ENCODE measurements around the gene ASRGL1. TPM values are rescaled to one million over a fixed set of nuclear protein-coding genes. Genes with fewer than 3 reads are reported as not detected.

ASRGL1 gene
- polyA plus RNA-seq, 1 of the 3 experiments (the other 2 are of a cell fraction): 4.3 TPM

DNA sequence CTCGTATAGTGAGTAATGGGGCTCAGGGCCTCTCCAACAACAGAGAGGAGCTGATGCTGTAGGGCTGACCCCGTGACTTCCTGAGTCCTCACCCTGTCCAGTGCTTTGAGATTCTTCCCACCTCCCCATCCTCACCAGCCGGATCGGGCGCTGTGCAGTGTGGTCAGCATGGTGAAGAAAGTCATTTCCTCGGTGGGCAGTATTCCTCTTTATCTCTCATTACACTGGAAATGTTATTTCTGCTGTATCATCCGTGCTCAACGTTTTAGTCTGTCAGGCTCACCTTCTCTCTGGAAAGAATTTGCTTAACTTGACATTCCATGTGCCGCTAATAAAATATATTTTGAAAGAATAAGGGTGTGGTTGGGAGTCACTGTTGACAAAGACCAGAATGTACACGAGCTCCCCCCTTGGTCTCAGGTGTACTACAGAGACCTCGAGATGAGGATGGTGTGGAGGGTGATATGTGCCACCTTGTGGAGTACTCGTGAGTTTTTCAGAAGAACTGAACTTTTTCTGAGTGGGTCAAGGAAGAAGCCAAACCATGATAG is 55.9 kb downstream of the ASRGL1 start:
- H4K20me1 ChIP-seq (ENCODE audit: insufficient read depth): no peaks in the 10 kb centered on the region
- no peaks in the 10 kb centered on the region for H3F3A ChIP-seq (replicated peaks; ENCODE audit: insufficient read depth)
- no peaks in the 10 kb centered on the region for H3K36me3 ChIP-seq (replicated peaks in 1 of 2; ENCODE audit: control insufficient read depth in 1 of 2, insufficient read depth in 2 of 2, low read length in 1 of 2)
- H3K27ac ChIP-seq (ENCODE audit: low read depth in 2 of 2, low read length in 1 of 2): no peak overlapping the region
- H3K4me3 ChIP-seq (ENCODE audit: low read depth in 2 of 2, low read length in 1 of 2): no peak overlapping the region
- H3K9me3 ChIP-seq: no peaks in the 10 kb centered on the region
- H3K79me2 ChIP-seq (ENCODE audit: insufficient read depth): no peaks in the 10 kb centered on the region
- H3K9ac ChIP-seq: no peak overlapping the region
- ChIA-PET POLR2A (no interaction called here), CTCF (interaction anchor here (0.8 to 8.5 kb wide), 8 partner anchors 10 to 166 kb away, joined by 3 to 195 read pairs (median 4); no protein-coding TSS in a partner anchor)
- no peak for TF ChIP-seq RFX5 (IDR thresholded peaks at IDR 0.05; ENCODE audit: low read length)
- TF ChIP-seq SMC3 (IDR thresholded peaks at IDR 0.05; ENCODE audit: low read depth, low read length): peak; percentile 12; the same call in 1 of the 2 replicates
- TF ChIP-seq EZH2phosphoT487 (IDR thresholded peaks at IDR 0.05; ENCODE audit: borderline replicate concordance, low read depth): no peak
- TF ChIP-seq, protein P1, sequence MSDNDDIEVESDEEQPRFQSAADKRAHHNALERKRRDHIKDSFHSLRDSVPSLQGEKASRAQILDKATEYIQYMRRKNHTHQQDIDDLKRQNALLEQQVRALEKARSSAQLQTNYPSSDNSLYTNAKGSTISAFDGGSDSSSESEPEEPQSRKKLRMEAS (IDR thresholded peaks at IDR 0.05; ENCODE audit: low read depth): no peak
- TF ChIP-seq, protein P2, sequence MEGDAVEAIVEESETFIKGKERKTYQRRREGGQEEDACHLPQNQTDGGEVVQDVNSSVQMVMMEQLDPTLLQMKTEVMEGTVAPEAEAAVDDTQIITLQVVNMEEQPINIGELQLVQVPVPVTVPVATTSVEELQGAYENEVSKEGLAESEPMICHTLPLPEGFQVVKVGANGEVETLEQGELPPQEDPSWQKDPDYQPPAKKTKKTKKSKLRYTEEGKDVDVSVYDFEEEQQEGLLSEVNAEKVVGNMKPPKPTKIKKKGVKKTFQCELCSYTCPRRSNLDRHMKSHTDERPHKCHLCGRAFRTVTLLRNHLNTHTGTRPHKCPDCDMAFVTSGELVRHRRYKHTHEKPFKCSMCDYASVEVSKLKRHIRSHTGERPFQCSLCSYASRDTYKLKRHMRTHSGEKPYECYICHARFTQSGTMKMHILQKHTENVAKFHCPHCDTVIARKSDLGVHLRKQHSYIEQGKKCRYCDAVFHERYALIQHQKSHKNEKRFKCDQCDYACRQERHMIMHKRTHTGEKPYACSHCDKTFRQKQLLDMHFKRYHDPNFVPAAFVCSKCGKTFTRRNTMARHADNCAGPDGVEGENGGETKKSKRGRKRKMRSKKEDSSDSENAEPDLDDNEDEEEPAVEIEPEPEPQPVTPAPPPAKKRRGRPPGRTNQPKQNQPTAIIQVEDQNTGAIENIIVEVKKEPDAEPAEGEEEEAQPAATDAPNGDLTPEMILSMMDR (IDR thresholded peaks at IDR 0.05): peak; percentile 25; the same call in 1 of the 2 replicates
- no peak for TF ChIP-seq RCOR1 (IDR thresholded peaks at IDR 0.05; ENCODE audit: low read length)
- TF ChIP-seq, protein P3, sequence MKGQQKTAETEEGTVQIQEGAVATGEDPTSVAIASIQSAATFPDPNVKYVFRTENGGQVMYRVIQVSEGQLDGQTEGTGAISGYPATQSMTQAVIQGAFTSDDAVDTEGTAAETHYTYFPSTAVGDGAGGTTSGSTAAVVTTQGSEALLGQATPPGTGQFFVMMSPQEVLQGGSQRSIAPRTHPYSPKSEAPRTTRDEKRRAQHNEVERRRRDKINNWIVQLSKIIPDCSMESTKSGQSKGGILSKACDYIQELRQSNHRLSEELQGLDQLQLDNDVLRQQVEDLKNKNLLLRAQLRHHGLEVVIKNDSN (IDR thresholded peaks at IDR 0.05; ENCODE audit: borderline replicate concordance, low read depth): no peak
- no peak for TF ChIP-seq SIN3A (IDR thresholded peaks at IDR 0.05; ENCODE audit: borderline replicate concordance, low read depth, low read length)
- peaks cover under 1 to 21% of the 10 kb centered on the region in 2 experiments; a peak in 2 of 4 replicates for H3K4me1 ChIP-seq (ENCODE audit: control insufficient read depth in 1 of 2, insufficient read depth in 2 of 2, low read depth in 1 of 2, low read length in 1 of 2)
- WGBS (ENCODE audit: low lambda C conversion rate): 74% methylated on average over 10 of the region's 12 CpGs
- H3K9me2 ChIP-seq: no peaks in the 10 kb centered on the region
- H3K27me3 ChIP-seq (ENCODE audit: insufficient read depth): no peaks in the 10 kb centered on the region
- no peak for DNase-seq
- no peak overlapping the region for H3K4me2 ChIP-seq
- no peak overlapping the region for H2AFZ ChIP-seq (ENCODE audit: low read depth)

DNA sequence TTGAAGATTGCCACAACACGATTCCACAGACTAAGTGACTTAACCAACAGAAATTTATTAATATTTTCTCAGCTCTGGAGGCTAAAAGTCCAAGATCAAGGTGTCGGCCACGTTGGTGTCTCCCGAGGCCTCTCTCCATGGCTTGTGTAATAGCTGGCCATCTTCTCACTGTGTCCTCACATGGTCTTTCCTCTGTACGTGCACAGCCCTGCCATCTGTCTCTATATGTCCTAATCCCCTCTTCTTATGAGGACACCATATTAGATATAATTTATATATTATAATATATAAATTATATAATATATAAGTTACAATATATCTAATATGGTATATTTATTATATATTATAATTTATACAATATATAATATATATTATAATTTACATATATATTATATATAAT is 56.5 kb downstream of the ASRGL1 start:
- no peak overlapping the region for H2AFZ ChIP-seq (ENCODE audit: low read depth)
- WGBS (ENCODE audit: low lambda C conversion rate): 78% methylated on average over 5 of the region's 5 CpGs
- no peaks in the 10 kb centered on the region for H3K9me2 ChIP-seq
- H3K9me3 ChIP-seq: no peaks in the 10 kb centered on the region
- TF ChIP-seq GATA2 (CRISPR knock-in tag; IDR thresholded peaks at IDR 0.05): no peak
- TF ChIP-seq, protein P4, sequence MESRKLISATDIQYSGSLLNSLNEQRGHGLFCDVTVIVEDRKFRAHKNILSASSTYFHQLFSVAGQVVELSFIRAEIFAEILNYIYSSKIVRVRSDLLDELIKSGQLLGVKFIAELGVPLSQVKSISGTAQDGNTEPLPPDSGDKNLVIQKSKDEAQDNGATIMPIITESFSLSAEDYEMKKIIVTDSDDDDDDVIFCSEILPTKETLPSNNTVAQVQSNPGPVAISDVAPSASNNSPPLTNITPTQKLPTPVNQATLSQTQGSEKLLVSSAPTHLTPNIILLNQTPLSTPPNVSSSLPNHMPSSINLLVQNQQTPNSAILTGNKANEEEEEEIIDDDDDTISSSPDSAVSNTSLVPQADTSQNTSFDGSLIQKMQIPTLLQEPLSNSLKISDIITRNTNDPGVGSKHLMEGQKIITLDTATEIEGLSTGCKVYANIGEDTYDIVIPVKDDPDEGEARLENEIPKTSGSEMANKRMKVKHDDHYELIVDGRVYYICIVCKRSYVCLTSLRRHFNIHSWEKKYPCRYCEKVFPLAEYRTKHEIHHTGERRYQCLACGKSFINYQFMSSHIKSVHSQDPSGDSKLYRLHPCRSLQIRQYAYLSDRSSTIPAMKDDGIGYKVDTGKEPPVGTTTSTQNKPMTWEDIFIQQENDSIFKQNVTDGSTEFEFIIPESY (IDR thresholded peaks at IDR 0.05; ENCODE audit: borderline replicate concordance, low read depth): no peak
- TF ChIP-seq, protein P1 (IDR thresholded peaks at IDR 0.05; ENCODE audit: low read depth): no peak
- TF ChIP-seq RFX5 (IDR thresholded peaks at IDR 0.05; ENCODE audit: low read length): no peak
- TF ChIP-seq SIN3A (IDR thresholded peaks at IDR 0.05; ENCODE audit: borderline replicate concordance, low read depth, low read length): no peak
- TF ChIP-seq, protein P3 (IDR thresholded peaks at IDR 0.05; ENCODE audit: borderline replicate concordance, low read depth): no peak
- TF ChIP-seq RAD21 (IDR thresholded peaks at IDR 0.05; ENCODE audit: low read length): no peak
- no peak for TF ChIP-seq MXI1 (IDR thresholded peaks at IDR 0.05; ENCODE audit: low read depth, low read length)
- no peak for TF ChIP-seq FOXJ3 (CRISPR knock-in tag; IDR thresholded peaks at IDR 0.05)
- TF ChIP-seq EP300 (IDR thresholded peaks at IDR 0.05; ENCODE audit: borderline replicate concordance in 1 of 2, low read depth in 1 of 2, low read length in 1 of 2): no peak
- no peak for TF ChIP-seq MEF2A (IDR thresholded peaks at IDR 0.05; ENCODE audit: borderline replicate concordance, low read depth)
- TF ChIP-seq GABPA (IDR thresholded peaks at IDR 0.05; ENCODE audit: low read depth): no peak
- no peaks in the 10 kb centered on the region for H4K20me1 ChIP-seq (ENCODE audit: insufficient read depth)
- DNase-seq: no peak
- no peaks in the 10 kb centered on the region for H3F3A ChIP-seq (replicated peaks; ENCODE audit: insufficient read depth)
- no peaks in the 10 kb centered on the region for H3K79me2 ChIP-seq (ENCODE audit: insufficient read depth)
- CTCF ChIA-PET: interaction anchor here (1.4 to 8.5 kb wide), 10 partner anchors 11 to 228 kb away, joined by 3 to 195 read pairs (median 10); partner anchors contain the start of genes B3GAT3 and EEF1G
- no peaks in the 10 kb centered on the region for H3K27me3 ChIP-seq (ENCODE audit: insufficient read depth)
- no peaks in the 10 kb centered on the region for H3K36me3 ChIP-seq (replicated peaks in 1 of 2; ENCODE audit: control insufficient read depth in 1 of 2, insufficient read depth in 2 of 2, low read length in 1 of 2)
- no peak overlapping the region for H3K4me2 ChIP-seq
- no peak overlapping the region for H3K4me3 ChIP-seq (ENCODE audit: low read depth in 2 of 2, low read length in 1 of 2)
- H3K9ac ChIP-seq: no peak overlapping the region
- no peak overlapping the region for H3K27ac ChIP-seq (ENCODE audit: low read depth in 2 of 2, low read length in 1 of 2)
- H3K4me1 ChIP-seq (ENCODE audit: control insufficient read depth in 1 of 2, insufficient read depth in 2 of 2, low read depth in 1 of 2, low read length in 1 of 2): peaks cover 7 to 27% of the 10 kb centered on the region in 2 experiments; a peak in 3 of 4 replicates
- POLR2A ChIA-PET: interaction anchor here (3.4 kb wide), 1 partner anchor 198 kb away, joined by 30 read pairs; the partner anchor contains the start of gene TUT1
